K562 (cell line): Measurements from ENCODE around the gene NPDC1. TPM values are rescaled to one million over a fixed set of nuclear protein-coding genes. Genes with fewer than 3 reads are reported as not detected.
A peak's percentile ranks its signal among the peaks of the same experiment; 100 is the strongest.

Source experiments
- ARID3A ChIP-seq: IDR thresholded peaks from 2 replicates; pipeline ENCODE4 v1.6.1; 2012; ENCODE audit warnings: low read depth, low read length, improper control_type of control experiment, borderline replicate concordance
- CEBPB ChIP-seq: fragments of 450-650 bp; IDR thresholded peaks from 2 replicates; pipeline ENCODE4 v1.6.1; 2016; ENCODE audit warnings: missing genetic modification characterization, missing compliant biosample characterization
- CREB3L1 ChIP-seq: fragments of 450-650 bp; IDR thresholded peaks from 2 replicates; pipeline ENCODE4 v1.6.1; 2014; ENCODE audit warnings: low read depth, mild to moderate bottlenecking, moderate library complexity, borderline replicate concordance
- E2F3 ChIP-seq: fragments of 250-450 bp; sonication (Bioruptor Pico); IDR thresholded peaks from 2 replicates; pipeline ENCODE4 v1.4.0; 2020; ENCODE audit warnings: mild to moderate bottlenecking
- ELF1 ChIP-seq: fragments of 200-800 bp; sonication (Bioruptor generic); IDR thresholded peaks from 2 replicates; pipeline ENCODE4 v1.6.1; 2016; ENCODE audit warnings: missing genetic modification characterization, missing compliant biosample characterization
- HDAC1 ChIP-seq, 2 experiments: fragments of 450-650 bp; IDR thresholded peaks; 2 replicates each; pipeline ENCODE4 v1.6.1; 2016 to 2017; ENCODE audit warnings: inconsistent platforms in 1 of 2, mild to moderate bottlenecking in 1 of 2, moderate library complexity in 1 of 2
- IRF9 ChIP-seq: fragments of 450-650 bp; IDR thresholded peaks from 2 replicates; pipeline ENCODE4 v1.6.1; 2016; ENCODE audit warnings: missing biosample characterization, missing genetic modification characterization
- MAFG ChIP-seq: fragments of 450-650 bp; conservative IDR thresholded peaks from 2 replicates; pipeline ENCODE4 v1.6.1; 2016; ENCODE audit warnings: missing genetic modification characterization, missing compliant biosample characterization
- MCM2 ChIP-seq: fragments of 450-650 bp; IDR thresholded peaks from 2 replicates; pipeline ENCODE4 v1.6.1; 2017; ENCODE audit warnings: low read depth, mild to moderate bottlenecking
- MTA3 ChIP-seq: fragments of 450-650 bp; formaldehyde crosslinking; IDR thresholded peaks from 2 replicates; pipeline ENCODE4 v1.6.1; 2017; ENCODE audit warnings: mild to moderate bottlenecking, borderline replicate concordance
- NCOR1 ChIP-seq: fragments of 450-650 bp; IDR thresholded peaks from 2 replicates; pipeline ENCODE4 v1.6.1; 2016; ENCODE audit warnings: mild to moderate bottlenecking, moderate library complexity
- SMAD4 ChIP-seq: fragments of 250-450 bp; sonication (Bioruptor Pico); conservative IDR thresholded peaks from 2 replicates; pipeline ENCODE4 v1.8.0; 2021; ENCODE audit warnings: inconsistent platforms, mild to moderate bottlenecking, moderate library complexity
- SMC3 ChIP-seq: conservative IDR thresholded peaks from 2 replicates; pipeline ENCODE4 v1.6.1; 2011; ENCODE audit warnings: low read depth, low read length, improper control_type of control experiment; ENCODE audit not compliant: insufficient read depth
- SP1 ChIP-seq: sonication (generic); formaldehyde crosslinking; IDR thresholded peaks from 2 replicates; pipeline ENCODE4 v1.8.1; 2022; ENCODE audit warnings: mild to moderate bottlenecking, missing genetic modification reagents
- THAP12 ChIP-seq: fragments of 250-450 bp; sonication (Bioruptor Pico); IDR thresholded peaks from 2 replicates; pipeline ENCODE4 v1.9.0; 2021; ENCODE audit warnings: mild to moderate bottlenecking, inconsistent platforms
- ZBTB1 ChIP-seq: sonication (generic); formaldehyde crosslinking; IDR thresholded peaks from 2 replicates; pipeline ENCODE4 v1.8.1; 2023; ENCODE audit warnings: missing genetic modification reagents, low read depth, mild to moderate bottlenecking, borderline replicate concordance
- ZBTB9 ChIP-seq: fragments of 450-650 bp; formaldehyde crosslinking; IDR thresholded peaks from 2 replicates; pipeline ENCODE4 v1.4.0; 2020; ENCODE audit warnings: mild to moderate bottlenecking, moderate library complexity
- ZKSCAN1 ChIP-seq: fragments of 150-350 bp; IDR thresholded peaks from 2 replicates; pipeline ENCODE4 v1.6.1; 2016; ENCODE audit warnings: low read depth, low read length
- ZNF184 ChIP-seq: sonication (generic); formaldehyde crosslinking; IDR thresholded peaks from 2 replicates; pipeline ENCODE4 v1.5.0; 2020; ENCODE audit warnings: missing genetic modification reagents
- ZNF24 ChIP-seq: fragments of 450-650 bp; IDR thresholded peaks from 2 replicates; pipeline ENCODE4 v1.6.1; 2016
- ZNF3 ChIP-seq: fragments of 250-450 bp; sonication (Bioruptor Pico); IDR thresholded peaks from 2 replicates; pipeline ENCODE4 v1.5.0; 2021; ENCODE audit warnings: mild to moderate bottlenecking, moderate library complexity
- polyA plus RNA-seq, 8 experiments: library from polyadenylated mRNA; depleted of rRNA in 4 of 8; stranded (reverse) in 5 of 8; unstranded in 3 of 8; fragments of >200 nt; fragmentation: Nextera tagmentation in 2 of 8; fragmentation: Illumina TruSeq in 1 of 8; extraction: Ambion mirVana in 2 of 8; extraction: Trizol in 1 of 8; gene quantifications; 2 replicates each; pipeline versions ENCODE4 v1.2.1 to v1.2.3, GENCODE V29; 2011 to 2014; ENCODE audit warnings: inconsistent platforms in 1 of 8, missing spikeins in 1 of 8
- total RNA-seq, 7 experiments: library from RNA; depleted of rRNA in 6 of 7; stranded (reverse); fragments of >200 nt in 6 of 7; fragmentation: Illumina TruSeq in 2 of 7; extraction: Trizol in 2 of 7; gene quantifications; 2 replicates each; pipeline versions ENCODE4 v1.2.1 to v1.2.3, GENCODE V29; 2011 to 2021; ENCODE audit warnings: low replicate concordance in 1 of 7

Gene NPDC1
- total and polyA plus RNA-seq, 9 of the 15 experiments (the other 6 are each of a cell fraction or from before 2014, with no cell fraction given): 0.06 to 2.1 (median 0.53) TPM; not detected in 3

- TF ChIP-seq SMC3 (peak; percentile 43; the same call in 1 of the 2 replicates), CREB3L1 (no peak), HDAC1 (IDR thresholded peaks at IDR 0.05) (peak in 1 of 2 experiments; percentile 23; a peak in 1 of 4 replicates), ZNF24 (no peak), SP1 (no peak; the same call in none of the 2 replicates), NCOR1 (no peak), ELF1 (no peak), THAP12 (CRISPR knock-in tag) (no peak), IRF9 (tag) (no peak), CEBPB (peak; percentile 64), ARID3A (no peak), ZNF3 (CRISPR knock-in tag) (no peak), ZKSCAN1 (0 out of 2 replicates have a peak, but pooled peaks have one; percentile 20), ZBTB9 (CRISPR knock-in tag) (no peak), E2F3 (no peak), SMAD4 (peak; percentile 48; the same call in 1 of the 2 replicates), MTA3 (peak; percentile 53; the same call in 1 of the 2 replicates), ZBTB1 (no peak), ZNF184 (CRISPR knock-in tag) (no peak), MCM2 (no peak), MAFG (tag) (no peak)
Measured at GRCh38 chr9:137067860-137068538, 22.0 kb upstream of the NPDC1 start (continued).
